ENCODE measurements around the gene GGT1.
"Not testable (repeated sequence)": the region's sequence is repeated elsewhere in the genome, so short reads cannot be mapped to it uniquely, and the experiment has no call there.

DNA sequence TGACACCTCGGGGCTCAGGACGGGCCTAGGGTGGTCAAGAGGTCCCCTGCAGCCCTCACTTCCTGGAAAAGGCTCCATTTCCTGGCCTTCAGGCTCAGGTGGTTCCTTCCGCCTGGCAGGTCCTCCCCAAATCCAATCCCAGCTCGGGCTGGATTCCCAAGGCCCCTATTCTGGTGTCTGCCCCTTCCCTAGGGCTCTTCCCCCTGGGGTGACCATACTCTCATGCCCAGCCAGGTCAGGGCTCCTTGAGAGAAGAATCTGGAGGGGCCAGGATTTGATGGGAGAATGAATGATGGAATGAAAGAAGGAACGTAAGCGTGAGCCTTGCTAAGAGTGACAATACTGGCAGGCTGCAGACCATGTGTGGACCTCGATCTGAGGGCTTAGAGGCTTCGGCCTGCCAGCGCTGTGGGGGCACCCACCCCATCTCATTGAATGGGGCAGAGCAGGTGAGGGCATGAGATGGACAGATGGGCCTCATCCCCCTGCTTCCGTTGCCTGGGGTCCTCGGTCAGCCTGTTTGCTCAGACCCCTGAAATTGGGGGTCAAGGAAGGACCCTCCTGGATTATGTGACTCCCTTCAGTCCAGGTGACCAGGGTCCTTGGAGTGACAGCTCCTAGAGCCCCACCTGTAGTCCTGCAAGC, 766 bp upstream of the GGT1 start:
- not testable (repeated sequence) for TF ChIP-seq EZH2phosphoT487 (IDR thresholded peaks at IDR 0.05; ENCODE audit: borderline replicate concordance, low read depth, low read length)
- TF ChIP-seq, protein P1, sequence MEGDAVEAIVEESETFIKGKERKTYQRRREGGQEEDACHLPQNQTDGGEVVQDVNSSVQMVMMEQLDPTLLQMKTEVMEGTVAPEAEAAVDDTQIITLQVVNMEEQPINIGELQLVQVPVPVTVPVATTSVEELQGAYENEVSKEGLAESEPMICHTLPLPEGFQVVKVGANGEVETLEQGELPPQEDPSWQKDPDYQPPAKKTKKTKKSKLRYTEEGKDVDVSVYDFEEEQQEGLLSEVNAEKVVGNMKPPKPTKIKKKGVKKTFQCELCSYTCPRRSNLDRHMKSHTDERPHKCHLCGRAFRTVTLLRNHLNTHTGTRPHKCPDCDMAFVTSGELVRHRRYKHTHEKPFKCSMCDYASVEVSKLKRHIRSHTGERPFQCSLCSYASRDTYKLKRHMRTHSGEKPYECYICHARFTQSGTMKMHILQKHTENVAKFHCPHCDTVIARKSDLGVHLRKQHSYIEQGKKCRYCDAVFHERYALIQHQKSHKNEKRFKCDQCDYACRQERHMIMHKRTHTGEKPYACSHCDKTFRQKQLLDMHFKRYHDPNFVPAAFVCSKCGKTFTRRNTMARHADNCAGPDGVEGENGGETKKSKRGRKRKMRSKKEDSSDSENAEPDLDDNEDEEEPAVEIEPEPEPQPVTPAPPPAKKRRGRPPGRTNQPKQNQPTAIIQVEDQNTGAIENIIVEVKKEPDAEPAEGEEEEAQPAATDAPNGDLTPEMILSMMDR (conservative IDR thresholded peaks at IDR 0.05; ENCODE audit: low read length) = not testable (repeated sequence)
